Mesodermal cell (in vitro differentiated cells): ENCODE results near the gene NRN1L.
"Not testable (repeated sequence)": the region's sequence is repeated elsewhere in the genome, so short reads cannot be mapped to it uniquely, and the experiment has no call there.

Source experiments
- H3K27ac ChIP-seq: 2 replicates; pipeline ENCODE4 v1.7.0; 2013; ENCODE audit warnings: mild to moderate bottlenecking, low read depth, low read length, moderate library complexity; ENCODE audit not compliant: severe bottlenecking
- H3K36me3 ChIP-seq: 2 replicates; pipeline ENCODE4 v1.7.1; 2013; ENCODE audit warnings: mild to moderate bottlenecking, low read length, moderate library complexity; ENCODE audit not compliant: control insufficient read depth, insufficient read depth
- H3K4me1 ChIP-seq: one replicate; pipeline ENCODE4 v1.7.1; 2013; ENCODE audit warnings: mild to moderate bottlenecking, low read length; ENCODE audit not compliant: insufficient read depth, control insufficient read depth, poor library complexity, severe bottlenecking
- H3K4me3 ChIP-seq: 2 replicates; pipeline ENCODE4 v1.7.0; 2013; ENCODE audit warnings: low read length, control low read depth, mild to moderate bottlenecking; ENCODE audit not compliant: insufficient read depth, poor library complexity, severe bottlenecking; ENCODE audit errors: extremely low read depth
- H3K9me3 ChIP-seq: 2 replicates; pipeline ENCODE4 v1.7.1; 2013; ENCODE audit warnings: mild to moderate bottlenecking, low read length, moderate library complexity; ENCODE audit not compliant: control insufficient read depth
- WGBS, 2 experiments: methylation state at CpG; one replicate each; pipeline ENCODE4 v1.1.5; 2013; ENCODE audit warnings: missing lambda C conversion rate in 2 of 2; ENCODE audit not compliant: insufficient coverage in 2 of 2; 5-methylcytosine and 5-hydroxymethylcytosine counted together

Gene NRN1L

DNA sequence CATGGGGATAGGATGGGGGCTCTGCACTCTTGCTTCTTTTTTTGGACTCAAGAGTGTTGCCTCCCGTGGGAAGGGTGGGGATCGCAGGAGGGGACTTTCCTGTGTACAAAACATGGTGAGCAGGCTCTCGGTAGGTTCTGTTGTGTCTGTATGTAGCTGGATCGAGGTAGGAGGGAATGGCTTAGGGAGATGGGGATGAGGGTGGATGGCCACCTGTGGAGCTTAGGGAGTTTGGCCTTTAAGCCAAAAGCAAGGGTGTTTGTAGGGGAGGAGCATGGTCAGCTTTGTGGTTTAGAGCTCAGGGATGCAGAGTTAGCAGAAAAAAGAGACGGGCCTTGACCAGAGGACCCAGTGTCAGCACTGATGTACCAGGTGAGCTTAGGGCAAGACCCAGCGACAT is 22.8 kb upstream of the NRN1L start:
- H3K27ac ChIP-seq: no peak overlapping the region
- no peak overlapping the region for H3K4me3 ChIP-seq
- peaks cover 81% of the 10 kb centered on the region for H3K36me3 ChIP-seq
- WGBS, 2 experiments: 98 to 99% methylated on average over 6 of the region's 6 CpGs
- peaks cover 29% of the 10 kb centered on the region for H3K4me1 ChIP-seq
- no peaks in the 10 kb centered on the region for H3K9me3 ChIP-seq

DNA sequence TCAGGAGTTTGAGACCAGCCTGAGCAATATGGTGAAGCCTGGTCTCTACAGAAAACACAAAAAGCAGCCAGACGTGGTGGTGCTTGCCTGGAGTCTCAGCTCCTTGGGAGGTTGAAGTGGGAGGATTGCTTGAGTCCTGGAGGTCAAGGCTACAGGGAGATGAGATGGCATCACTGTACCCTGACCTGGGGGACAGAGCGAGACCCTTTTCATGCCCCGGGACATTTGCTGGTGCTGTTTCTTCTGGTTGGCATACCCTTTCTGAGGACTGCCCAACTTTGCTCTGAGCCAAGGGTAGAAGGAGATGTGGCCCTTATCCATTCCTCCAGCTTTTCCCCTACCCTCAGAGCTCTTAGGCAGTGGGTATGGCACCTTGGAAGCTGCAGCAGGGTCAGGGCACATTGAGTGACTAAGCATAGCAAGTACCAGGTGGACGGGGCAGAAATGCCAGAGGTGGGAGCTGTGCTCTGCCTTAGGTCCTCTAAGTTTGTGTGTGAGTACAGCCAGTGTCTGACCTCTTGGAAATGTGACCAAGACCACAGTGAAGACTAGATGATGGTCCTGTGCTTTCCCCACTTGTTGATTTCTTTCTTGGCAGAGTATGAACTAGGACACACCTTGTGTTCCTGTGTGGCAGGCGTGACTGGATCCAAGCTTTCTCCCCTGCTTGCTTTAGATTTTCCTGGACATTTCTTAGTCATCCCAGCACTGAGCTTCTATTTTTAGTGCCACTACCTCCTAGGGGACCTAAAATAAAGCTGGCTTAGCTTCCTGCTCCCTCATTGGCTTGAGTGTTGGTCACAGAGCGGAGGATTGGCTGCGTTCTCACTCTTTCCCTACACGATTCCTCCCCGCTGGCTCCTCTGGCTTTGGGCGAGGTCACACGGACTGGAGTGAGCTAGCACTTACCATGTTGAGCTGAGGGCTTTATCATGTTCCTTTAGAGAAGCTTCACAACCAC is 21.8 kb upstream of the NRN1L start:
- peaks cover 91% of the 10 kb centered on the region for H3K36me3 ChIP-seq
- WGBS, 2 experiments: 95 to 96% methylated on average over 8 of the region's 11 CpGs
- peak overlapping the region; percentile 59 for H3K27ac ChIP-seq
- no peak overlapping the region for H3K4me3 ChIP-seq
- no peaks in the 10 kb centered on the region for H3K9me3 ChIP-seq
- H3K4me1 ChIP-seq: peaks cover 21% of the 10 kb centered on the region

DNA sequence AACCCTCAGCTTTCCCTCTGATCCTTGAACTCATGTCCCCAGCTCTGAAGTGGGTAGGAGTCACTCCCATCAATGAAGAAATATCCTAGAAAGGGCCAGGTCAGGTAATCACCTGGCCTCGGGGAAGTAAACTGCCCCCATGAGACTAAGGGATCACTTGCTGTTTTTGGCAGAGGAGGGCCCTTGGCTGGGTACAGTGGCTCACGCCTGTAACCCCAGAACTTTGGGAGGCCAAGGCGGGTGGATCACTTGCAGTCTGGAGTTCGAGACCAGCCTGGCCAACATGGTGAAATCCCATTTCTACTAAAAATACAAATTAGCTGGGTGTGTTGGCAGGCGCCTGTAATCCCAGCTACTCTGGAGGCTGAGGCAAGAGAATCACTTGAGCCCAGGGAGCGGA is 20.6 kb upstream of the NRN1L start:
- H3K36me3 ChIP-seq: peaks cover 93% of the 10 kb centered on the region
- H3K27ac ChIP-seq, H3K4me3 ChIP-seq, H3K9me3 ChIP-seq: not testable (repeated sequence)
- 96 to 100% methylated on average over 3 to 5 of the region's 6 CpGs for WGBS, 2 experiments
- H3K4me1 ChIP-seq: peaks cover 17% of the 10 kb centered on the region

DNA sequence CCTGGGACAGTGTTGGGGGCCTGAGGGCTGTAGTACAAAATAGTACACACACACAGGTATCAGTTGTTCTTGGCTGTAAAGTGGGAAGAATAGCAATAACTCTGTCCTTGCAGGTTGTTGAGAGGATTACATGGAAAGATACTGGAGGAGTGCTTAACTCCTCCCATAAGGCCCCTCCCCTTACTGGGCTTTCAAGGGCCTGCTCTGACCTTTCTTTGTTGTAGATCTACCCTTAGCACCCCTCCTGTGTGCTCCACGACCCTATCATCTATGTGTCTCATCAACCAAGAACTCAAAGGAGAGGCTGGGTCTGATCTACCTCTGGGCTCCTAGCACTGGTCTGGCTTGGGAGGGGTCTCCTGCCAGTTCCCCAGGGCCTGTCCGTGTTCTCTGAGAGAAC is 20.1 kb upstream of the NRN1L start:
- Histone ChIP-seq H3K9me3 (no peaks in the 10 kb centered on the region), H3K36me3 (peaks cover 93% of the 10 kb centered on the region), H3K4me3 (no peak overlapping the region), H3K27ac (no peak overlapping the region), H3K4me1 (peaks cover 17% of the 10 kb centered on the region)
- WGBS, 2 experiments: 88 to 93% methylated on average over 1 to 2 of the region's 2 CpGs

DNA sequence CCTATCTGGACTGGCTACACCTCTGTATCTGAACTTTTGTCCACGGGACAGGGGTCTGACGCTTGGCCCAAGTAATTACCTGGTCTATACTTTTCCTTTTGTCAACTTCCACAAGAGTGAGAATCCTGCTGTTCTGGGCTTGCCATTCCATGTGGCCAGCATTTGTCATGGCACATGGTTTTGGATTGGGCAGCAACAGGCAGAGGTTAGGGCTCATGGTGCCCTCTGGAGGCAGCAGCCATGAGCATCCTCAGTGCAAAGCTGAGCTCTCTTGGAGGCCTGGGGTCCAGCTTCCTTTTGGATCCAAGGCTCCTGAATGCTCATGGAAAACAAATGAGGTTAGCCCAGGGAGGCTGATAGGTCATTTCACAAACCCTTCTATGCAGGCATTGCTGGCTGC is 19.4 kb upstream of the NRN1L start:
- H3K27ac ChIP-seq: no peak overlapping the region
- peaks cover 95% of the 10 kb centered on the region for H3K36me3 ChIP-seq
- H3K4me3 ChIP-seq: no peak overlapping the region
- H3K9me3 ChIP-seq: no peaks in the 10 kb centered on the region
- WGBS, 2 experiments: 100% methylated on average over 2 of the region's 2 CpGs
- peaks cover 17% of the 10 kb centered on the region for H3K4me1 ChIP-seq

DNA sequence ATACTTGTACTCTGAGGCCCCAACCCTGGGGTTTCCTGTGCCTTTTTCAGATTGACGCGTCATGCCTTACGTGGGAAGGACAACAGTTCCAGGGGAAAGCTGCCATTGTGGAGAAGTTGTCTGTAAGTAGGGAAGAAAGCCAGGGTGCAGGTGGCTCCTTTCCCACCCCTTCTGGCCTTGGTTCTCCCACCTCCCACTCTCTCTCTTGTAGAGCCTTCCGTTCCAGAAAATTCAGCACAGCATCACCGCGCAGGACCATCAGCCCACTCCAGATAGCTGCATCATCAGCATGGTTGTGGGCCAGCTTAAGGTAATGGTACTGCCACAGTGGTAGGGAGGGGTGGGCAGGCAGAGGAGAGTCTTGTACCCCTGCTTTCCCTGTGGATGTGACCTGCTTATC is 16.4 kb upstream of the NRN1L start:
- H3K27ac ChIP-seq: no peak overlapping the region
- WGBS, 2 experiments: 100% methylated on average over 1 to 2 of the region's 6 CpGs

DNA sequence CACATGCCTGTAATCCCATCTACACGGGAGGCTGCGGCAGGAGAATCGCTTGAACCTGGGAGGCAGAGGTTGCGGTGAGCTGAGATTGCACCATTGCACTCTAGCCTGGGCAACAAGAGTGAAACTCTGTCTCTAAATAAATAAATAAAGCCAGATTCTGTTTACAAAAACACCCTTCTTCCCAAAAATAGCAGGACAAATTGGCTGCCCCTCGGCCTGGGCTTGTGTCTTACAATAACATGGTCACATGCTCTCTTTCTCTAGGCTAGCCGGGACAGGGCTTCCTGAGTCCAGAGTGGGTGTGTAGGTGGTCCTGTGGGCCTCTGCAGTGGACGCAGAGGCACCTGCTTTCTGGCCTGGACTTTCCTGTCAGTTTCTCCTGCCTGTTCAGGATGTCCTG is 15.0 kb upstream of the NRN1L start:
- peaks cover 7% of the 10 kb centered on the region for H3K4me1 ChIP-seq
- H3K27ac ChIP-seq: no peak overlapping the region
- H3K4me3 ChIP-seq: no peak overlapping the region
- WGBS, 2 experiments: 87 to 97% methylated on average over 6 to 7 of the region's 7 CpGs
- H3K36me3 ChIP-seq: peaks cover 76% of the 10 kb centered on the region
- H3K9me3 ChIP-seq: no peaks in the 10 kb centered on the region

More for the DNA sequence above, 16.4 kb upstream of the NRN1L start:
- H3K4me1 ChIP-seq: peaks cover under 1% of the 10 kb centered on the region
- peaks cover 87% of the 10 kb centered on the region for H3K36me3 ChIP-seq
- H3K4me3 ChIP-seq: no peak overlapping the region
- no peaks in the 10 kb centered on the region for H3K9me3 ChIP-seq

GRCh38 chr16:67871256-67871655 is 13.4 kb upstream of the NRN1L start:
- Histone ChIP-seq H3K4me1 (peaks cover 7% of the 10 kb centered on the region), H3K9me3 (no peaks in the 10 kb centered on the region), H3K4me3 (no peak overlapping the region), H3K27ac (no peak overlapping the region), H3K36me3 (peaks cover 74% of the 10 kb centered on the region)
- 95% methylated on average over 2 of the region's 3 CpGs; no CpG with 5 or more reads in 1 of the 2 experiments for WGBS, 2 experiments

DNA sequence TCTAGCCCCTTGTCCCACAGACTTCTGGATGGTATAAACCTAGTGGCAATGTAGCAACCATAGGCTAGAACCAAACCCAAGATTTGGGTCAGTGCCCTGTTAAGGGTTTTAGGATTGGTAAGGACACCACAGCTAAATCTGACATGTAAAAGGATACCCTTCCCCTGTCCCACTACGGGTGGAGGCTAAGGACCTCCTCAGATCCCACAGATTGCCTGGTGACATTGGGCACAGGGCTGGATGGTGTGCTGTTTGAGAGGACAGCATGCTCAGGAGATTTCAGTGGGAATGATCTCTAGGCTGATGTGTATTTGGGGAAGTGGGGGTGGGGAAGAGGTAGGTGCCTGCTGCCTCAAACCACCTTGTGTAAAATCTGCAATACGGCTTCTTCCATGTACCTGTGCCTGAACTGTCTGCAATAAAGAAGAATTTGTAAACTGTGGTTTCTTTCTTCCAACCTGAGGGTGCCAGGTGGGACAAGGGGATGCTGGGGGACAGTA is 12.5 kb upstream of the NRN1L start:
- Histone ChIP-seq H3K36me3 (peaks cover 74% of the 10 kb centered on the region), H3K9me3 (no peaks in the 10 kb centered on the region), H3K27ac (peak overlapping the region; percentile 64), H3K4me1 (peaks cover 7% of the 10 kb centered on the region), H3K4me3 (peak overlapping the region; percentile 79)
- WGBS, 2 experiments: 92 to 100% methylated on average over 1 of the region's 2 CpGs

- peak within 1 kb of the TSS; percentile 64 for H3K27ac ChIP-seq
- peak within 1 kb of the TSS; percentile 79 for H3K4me3 ChIP-seq
- WGBS, 2 experiments: 7% methylated on average over 43 to 66 of the region's 72 CpGs
- H3K36me3 ChIP-seq: peaks cover 74% of the 10 kb centered on the region
- H3K9me3 ChIP-seq: no peaks in the 10 kb centered on the region
- H3K4me1 ChIP-seq: peaks cover 7% of the 10 kb centered on the region
These were observed 11.9 kb upstream of the NRN1L start, which contains the start of gene EDC4 for GRCh38 chr16:67872631-67873434. Gene EDC4, plus strand, starts transcription at chr16:67873052. Its CDS starts 210 bp downstream, at chr16:67873262.
